GM21447 (cell line): Measurements from ENCODE around the gene UHRF1.
A peak's percentile ranks its signal among the peaks of the same experiment; 100 is the strongest.
"Not testable (repeated sequence)": the region's sequence is repeated elsewhere in the genome, so short reads cannot be mapped to it uniquely, and the experiment has no call there.

Experiments used
- ATAC-seq: cut with Tn5 transposase; IDR thresholded peaks from one replicate; pipeline ENCODE4 v1.9.1; 2021; ENCODE audit not compliant: unreplicated experiment

The UHRF1 gene

DNA sequence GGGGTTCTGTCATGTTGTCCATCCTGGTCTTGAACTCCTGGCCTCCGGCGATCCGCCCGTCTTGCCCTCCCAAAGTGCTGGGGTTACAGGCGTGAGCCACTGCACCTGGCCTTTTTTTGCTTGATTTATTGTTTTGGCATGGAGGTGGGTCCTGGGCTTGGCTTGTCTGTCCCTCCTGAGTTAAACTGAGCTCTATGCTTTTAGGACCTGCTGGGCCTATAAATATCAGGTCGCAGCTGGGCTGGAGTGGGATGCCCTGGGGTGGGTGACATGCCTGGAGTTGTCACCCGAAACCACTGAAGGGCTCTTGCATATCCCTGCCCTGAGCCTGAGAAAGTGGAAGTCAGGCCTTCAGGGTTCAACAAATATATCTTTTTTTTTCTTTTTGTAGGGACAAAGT, 12.2 kb upstream of the UHRF1 start:
- no peak for ATAC-seq

DNA sequence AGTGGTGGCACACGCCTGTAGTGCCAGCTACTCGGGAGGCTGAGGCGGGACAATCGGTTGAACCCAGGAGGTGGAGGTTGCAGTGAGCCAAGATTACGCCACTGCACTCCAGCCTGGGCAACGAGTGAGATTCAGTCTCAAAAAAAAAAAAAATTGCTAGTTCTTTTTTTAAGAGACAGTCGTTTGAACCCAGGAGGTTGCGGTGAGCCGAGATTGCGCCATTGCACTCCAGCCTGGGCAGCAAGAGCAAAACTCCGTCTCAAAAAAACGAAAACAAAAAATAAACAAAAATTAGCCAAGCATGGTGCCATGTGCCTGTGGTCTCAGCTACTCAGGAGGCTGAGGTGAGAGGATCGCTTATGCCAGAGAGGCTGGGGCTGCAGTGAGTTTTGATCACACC, 8.4 kb upstream of the UHRF1 start:
- not testable (repeated sequence) for ATAC-seq

DNA sequence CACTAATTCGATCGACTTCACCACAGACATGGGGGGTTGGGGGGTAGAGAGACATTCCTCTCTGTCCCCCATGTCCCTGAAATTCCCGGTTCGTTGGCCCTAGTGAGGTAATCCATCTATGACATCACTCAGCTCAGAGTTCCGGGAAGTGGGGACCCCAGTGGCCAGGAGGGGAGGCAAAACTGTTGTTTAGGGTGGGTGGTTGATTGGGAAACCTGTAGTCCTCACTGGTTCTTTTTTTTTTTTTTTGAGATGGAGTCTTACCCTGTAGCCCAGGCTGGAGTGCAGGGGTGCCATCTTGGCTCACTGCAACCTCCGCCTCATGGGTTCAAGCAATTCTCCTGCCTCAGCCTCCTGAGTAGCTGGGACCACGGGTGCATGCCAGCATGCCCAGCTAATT, 6.5 kb upstream of the UHRF1 start, which contains the start of gene ARRDC5:
Gene ARRDC5 (minus strand): TSS at position 101 of the 400 bp plus-strand sequence. CDS start 71 bp downstream, at position 30.
- no peak for ATAC-seq

DNA sequence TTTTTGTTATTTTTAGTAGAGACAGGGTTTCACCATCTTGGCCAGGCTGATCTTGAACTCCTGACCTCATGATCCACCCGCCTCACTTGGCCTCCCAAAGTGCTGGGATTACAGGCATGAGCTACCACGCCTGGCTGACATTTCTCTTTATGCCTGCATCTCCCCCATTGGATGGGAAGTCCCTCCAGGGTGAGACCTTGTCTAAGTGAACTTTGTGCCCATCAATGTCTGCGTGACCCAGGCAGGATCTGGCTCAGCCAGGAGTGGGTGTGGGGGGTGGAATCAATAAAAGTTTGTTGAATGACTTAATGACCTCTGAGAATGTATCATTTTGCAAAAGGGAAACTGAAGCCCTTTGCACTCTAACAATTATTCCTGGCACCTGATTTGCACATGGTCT, 4.8 kb upstream of the UHRF1 start:
- ATAC-seq, result no peak

DNA sequence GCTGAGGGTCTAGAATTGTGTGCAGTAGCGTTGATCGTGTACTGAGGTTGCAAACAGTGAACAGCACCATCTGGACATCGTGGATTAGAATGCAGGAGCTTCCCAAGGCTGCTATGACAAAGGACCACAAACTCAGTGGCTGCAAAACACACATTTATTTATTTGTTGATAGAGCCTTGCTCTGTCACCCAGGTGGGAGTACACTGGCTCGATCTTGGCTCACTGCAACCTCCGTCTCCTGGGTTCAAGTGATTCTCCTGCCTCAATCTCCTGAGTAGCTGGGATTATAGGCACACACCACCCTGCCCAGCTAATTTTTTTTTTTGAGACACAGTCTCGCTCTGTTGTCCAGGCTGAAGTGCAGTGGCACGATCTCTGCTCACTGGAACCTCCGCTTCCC, 2.3 kb upstream of the UHRF1 start:
- ATAC-seq, result no peak

DNA sequence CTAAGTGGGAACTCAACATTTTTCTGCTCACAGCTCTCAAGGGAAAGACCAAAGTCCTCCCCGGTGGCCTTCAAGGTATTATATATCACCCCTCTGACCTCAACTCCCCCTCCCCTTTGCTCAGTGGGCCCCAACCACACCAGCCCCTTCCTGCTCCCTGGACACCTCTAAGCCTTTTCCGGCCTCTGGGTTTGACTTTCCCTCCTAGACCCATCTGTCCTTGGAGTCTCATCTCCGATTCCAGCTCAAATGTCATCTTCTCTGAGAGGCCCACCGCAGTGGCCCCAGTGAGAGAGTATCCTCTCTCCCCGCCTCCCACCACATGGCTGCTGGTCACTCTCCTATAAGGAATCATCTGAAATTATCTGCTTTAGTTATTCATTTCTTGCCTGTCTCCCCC, 941 bp upstream of the UHRF1 start:
- no peak for ATAC-seq

DNA sequence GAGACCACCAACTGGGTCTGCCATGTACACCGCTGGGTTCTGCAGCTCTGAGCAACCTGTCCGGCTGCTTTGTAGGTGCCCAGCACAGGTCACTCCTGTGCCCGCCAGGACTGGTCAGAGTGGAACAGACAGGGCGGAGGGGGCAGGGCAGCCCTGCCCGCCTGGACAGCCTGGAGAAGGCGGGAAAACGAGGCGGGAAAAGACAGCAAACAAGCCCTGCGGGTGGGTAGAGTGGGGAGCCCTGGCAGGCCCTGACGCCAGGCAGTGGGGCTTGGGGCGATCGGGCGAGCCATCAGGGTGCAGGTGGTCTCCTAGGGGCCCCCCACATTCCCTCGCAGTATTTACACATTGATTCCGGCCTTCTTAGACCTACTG, 533 bp upstream of the UHRF1 start:
- ATAC-seq, result no peak

DNA sequence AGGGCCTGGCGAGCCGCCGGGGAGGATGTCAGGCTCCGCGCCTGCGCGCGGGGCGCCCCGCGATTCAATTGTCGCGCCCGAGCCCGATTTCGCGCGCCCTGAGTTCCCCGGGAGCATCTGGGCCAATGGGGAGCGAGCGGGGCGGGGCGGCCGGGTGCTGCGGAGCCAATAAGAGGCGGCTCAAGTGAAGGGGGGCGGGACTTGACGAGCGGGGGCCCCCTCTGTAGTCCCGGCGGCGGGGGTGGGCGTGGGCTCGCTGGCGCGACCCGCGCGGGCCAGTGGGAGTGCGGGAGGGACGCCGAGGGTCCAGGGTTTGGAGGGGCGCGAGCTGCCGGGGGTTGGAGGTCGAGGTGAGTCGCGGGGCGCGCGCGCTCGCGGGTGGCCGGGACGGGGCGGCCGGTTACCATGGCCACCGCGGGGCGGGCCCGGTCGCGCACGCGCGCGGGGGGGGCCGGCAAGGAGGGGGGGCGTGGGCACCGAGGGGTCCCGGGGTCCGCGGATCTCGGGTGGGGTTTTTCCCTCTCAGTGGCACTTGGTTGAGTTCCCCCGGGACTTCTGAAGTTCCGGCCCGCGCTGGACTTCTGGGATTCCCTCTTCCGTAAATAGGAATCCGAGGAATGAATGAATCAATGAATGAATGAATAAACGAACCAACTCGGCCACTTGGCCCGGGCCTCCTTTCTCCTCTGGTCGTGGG, 744 bp downstream of the UHRF1 start:
- peak; percentile 65 for ATAC-seq

DNA sequence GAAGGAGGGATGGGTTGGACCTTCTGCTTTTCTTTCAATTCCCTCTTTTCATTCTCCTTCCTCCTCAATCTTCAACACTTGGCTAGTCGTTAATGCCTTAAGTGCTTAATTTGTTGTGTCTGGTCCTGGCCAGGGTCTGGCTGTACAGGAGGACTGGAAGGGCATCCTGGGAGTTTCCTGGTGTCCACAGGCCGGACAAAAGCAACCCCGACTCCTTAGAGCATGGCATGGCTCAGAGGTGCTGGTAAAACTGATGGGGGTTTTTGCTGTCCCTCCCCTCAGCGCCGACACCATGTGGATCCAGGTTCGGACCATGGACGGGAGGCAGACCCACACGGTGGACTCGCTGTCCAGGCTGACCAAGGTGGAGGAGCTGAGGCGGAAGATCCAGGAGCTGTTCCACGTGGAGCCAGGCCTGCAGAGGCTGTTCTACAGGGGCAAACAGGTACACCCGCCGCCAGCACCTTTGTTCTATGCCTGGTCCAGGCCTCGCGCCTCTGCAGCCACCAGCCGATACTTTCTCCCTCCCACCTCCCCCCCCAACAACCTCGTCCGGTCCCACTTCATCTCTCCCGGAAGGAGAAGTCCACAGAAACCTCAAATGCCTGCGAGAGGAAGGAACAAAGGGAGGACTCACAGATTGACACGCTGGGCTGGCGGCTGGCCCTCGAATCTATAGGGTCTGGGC, 1.4 kb downstream of the UHRF1 start:
- ATAC-seq, result no peak

DNA sequence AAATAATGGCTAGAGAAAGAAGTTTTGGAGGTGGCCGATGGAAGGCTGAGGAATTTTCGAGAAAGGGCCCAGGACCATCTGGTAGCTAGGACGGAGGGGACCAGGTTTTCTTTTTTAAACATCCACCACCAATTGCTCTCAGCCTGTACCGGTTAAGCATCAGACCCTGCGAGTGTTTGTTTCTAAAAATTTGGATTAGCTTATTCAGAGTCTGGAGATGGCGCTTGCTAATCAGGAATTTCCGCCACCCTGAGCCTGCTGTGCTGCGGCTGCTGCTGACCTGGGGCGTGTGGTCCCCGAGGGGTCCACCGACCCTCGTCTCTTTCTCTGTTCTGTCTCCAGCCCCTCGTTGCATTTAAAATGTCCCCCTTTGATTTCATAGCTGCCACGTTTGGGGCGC, 2.0 kb downstream of the UHRF1 start:
- no peak for ATAC-seq

DNA sequence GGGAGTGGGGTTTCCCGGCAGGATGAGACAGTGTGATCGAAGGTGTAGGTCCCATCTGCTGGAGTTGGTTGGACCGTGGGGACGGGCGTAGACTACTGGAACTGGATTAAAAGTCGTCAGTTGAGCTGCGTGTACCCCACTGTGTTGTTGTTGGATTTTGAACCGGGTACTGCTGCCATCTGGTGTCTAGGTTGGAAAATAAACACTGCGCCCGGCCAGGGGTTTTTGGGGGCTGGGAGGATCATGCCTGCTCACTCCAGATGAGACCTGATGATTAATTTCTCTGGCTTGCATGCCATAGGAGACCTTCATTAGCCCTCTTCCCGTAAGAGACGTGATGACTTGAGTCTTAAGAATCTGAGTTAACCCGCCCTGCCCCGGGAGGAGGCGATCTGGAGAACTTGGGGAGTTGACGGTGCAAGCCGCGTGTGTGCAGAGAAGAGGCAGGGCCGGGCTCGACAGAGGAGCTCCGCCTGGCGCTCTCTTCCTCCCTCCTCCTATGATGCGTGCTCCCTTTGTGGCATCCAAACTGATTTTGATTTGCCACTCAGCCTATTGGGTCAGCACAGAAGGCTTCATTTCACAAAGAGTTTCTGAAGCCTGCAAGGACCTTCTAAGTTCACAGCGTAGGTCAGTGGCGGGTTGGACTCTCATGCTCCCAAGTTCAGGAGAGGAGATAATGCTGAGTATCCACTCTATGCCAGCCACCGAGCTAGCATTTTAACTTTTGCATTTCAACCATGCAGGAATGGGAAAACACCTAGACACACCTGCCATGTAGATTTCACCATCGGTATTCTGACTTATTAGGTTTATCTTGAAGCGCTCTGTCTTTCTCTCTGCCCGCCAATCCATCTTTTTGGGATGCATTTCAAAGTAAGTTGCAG, 2.7 kb downstream of the UHRF1 start:
- ATAC-seq, result no peak

DNA sequence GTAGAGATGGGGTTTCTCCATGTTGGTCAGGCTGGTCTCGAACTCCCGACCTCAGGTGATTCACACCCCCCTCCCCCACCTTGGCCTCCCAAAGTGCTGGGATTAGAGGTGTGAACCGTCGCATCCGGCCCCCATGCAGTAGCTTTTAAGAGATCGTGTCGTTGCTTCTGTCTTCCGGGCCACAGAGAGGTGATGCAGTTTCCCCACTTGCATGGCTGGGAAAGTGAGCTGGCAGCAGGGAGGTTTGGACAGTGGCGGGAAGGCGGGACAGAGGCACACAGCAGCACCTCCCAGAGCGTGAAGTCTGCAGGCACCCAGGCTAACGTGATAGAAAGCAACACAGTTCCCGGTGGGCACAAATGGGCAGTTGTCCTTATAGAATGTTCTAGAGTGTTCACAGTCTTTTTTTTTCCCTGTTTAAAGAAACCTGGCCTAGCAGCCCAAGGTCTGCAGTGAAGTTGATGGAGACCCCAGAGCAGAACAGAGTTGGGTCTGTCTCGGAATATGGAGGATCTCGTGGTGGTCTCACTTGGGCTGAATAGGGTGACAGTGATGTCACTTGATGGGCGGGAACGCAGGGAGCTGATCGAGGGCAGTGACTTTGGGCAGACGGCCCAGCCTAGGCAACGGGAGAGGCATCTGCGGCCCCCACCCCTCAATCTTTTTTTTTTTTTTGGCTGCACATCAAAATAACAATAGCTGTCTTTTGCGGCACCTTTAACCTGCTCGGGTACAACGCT, 4.9 kb downstream of the UHRF1 start:
- no peak for ATAC-seq

DNA sequence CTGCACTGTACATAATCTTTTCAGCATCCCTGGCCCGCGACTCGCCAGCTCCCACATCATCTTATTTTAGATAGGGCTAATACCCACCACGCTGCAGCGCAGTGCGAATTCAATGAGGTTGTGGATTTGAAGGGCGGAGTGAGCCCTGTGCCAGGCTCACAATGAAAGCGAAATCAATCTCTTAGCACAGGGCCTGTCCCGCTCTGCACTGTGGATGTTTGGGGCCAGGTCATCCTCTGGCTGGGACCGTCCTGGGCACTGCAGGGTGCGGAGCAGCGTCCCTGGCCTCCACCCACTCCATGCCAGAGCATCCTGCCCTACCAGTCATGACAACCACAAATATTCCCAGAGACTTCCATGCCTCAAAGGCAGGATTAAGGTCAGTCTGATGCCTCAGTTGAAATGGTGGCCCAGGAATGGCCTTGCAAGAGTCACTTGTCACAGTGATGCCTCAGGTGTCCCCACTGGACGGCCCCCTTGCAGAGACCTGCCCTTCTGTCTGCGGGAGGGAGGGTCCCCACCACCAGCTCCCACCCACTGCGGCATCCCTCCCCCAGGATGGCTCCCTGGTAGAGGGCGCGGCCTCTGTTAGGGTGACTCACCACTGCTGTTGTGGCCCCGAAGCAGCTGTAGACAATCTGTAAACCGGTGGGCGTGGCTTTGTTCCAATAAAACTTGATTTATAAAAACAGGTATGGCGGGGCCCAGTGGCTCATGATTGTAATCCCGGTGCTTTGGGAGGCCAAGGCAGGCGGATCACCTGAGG, 5.6 kb downstream of the UHRF1 start:
- ATAC-seq, result no peak

DNA sequence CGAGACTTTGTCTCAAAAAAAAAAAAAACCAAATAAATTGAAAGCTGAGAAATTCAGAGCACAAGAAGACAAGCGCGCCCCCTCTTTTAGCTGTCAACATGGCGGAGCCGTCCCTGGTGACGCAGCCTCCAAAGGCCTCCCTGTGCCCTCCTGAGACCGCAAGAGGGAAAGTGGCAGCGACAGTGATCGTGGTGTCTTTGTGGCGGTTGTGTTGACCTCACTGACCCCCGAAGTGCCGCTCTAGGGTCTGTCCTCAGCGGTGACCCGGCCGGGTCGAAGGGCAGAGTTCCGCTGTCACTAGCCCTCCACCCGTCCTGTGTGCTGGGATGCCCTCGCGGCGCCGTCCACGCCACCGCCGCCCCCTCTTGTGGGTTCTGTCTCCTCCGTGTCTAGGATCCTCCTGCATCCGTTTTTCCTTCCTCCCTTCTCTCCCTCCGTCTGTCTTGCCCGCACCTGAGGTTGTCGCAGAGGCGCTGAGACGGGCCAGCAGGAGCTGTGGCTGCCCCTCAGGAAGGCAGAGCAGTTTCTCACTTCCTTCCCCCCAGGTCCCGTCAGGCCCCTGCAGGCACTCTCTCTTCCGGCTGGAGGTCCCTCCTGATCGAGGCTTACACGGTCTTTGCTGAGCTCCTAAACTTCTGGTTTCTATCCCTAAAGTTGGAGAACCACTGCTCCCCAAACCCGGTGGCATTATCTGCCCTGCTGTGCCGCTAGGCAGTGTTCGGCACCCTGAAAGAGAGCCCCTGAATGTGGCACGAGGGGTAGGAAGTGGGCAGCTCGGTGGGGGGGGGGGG, 7.2 kb downstream of the UHRF1 start:
- no peak for ATAC-seq

DNA sequence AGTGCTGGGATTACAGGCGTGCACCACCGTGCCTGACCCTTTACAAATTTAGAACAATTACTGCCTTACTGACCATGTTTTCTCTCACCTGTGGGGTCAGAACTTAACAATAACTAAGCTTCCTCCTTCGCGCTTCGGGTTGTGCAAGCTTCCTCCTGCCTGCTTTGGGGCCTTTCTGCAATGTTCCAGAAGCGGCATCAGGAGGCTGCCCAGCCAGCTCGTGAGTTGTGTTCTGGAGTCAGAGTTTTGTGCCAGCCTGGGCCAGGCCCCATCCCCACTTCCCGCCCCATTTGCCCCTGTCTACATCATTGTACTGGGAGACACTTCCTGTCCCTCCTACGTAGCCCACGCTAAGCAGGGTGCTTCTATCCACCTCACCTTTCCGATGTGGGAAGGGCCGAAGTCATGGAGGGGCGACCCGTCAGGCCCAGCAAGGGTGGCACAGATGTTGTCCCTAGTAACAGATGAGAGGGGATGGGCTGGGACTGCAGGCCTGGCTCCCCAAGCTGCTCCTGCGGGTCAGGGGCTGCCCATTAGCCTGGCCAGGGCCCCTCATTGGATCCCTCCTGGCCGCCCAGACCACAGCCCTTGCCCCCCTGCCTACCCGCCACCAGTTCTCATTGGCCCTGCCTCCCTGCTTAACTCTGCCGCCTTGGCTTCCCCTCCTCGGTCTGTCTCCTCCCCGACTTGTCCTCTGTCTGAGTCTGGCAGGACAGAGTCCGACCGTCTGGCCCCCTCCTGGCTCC, 13.4 kb downstream of the UHRF1 start:
- ATAC-seq, result no peak

DNA sequence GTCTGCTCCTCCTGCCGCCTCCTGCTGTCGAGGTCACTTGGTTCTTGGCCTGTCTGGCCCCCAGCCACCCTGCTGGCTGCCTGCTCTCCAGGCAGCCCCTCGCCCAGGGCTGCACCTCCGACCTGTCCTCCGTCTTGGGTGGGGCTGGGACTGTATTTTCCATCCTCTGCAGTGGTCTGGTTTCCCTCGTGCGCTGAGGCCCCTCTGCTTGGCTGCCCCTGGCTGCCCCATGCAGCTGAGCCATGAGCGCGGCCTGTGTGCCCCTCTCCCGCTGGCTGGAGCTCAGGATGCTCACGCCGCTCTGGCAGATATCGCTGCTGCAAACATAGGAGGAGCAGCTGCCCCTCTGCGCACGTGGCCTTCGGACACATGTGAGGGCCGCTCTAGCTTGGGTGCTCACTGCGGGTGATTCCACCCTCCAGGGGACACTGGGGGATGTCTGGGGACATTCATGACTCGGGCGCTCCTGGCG, 14.0 kb downstream of the UHRF1 start:
- ATAC-seq, result no peak

DNA sequence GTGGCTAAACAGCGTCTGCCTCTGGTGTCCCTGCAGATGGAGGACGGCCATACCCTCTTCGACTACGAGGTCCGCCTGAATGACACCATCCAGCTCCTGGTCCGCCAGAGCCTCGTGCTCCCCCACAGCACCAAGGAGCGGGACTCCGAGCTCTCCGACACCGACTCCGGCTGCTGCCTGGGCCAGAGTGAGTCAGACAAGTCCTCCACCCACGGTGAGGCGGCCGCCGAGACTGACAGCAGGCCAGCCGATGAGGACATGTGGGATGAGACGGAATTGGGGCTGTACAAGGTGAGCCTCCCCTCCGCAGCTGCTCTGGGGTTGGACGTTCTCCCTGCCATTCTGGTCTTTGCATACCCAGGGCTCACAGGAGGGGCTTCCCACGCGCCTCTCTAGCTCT, 19.9 kb downstream of the UHRF1 start:
- ATAC-seq, result no peak

DNA sequence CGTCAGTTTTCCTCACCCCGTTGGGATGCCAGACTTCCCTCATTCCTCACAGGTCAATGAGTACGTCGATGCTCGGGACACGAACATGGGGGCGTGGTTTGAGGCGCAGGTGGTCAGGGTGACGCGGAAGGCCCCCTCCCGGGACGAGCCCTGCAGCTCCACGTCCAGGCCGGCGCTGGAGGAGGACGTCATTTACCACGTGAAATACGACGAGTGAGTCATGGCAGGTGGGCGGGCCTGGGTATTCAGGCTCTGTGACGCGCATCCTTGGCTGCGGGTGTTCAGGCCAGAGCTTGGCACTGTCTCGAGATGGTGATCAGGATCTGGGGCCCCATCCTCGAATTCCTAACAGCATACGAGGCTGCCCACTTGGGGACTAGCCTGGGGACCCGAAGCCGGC, 21.4 kb downstream of the UHRF1 start:
- no peak for ATAC-seq

DNA sequence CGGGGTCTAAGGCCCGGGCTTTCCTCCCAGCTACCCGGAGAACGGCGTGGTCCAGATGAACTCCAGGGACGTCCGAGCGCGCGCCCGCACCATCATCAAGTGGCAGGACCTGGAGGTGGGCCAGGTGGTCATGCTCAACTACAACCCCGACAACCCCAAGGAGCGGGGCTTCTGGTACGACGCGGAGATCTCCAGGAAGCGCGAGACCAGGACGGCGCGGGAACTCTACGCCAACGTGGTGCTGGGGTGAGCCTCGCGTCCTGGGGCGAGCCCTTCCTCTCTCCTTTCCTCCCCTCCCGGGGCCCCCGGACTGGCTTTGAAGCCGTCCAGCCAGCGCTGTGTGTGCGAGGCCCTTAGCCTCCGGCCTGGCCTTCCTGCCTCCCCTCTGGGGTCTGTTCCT, 23.4 kb downstream of the UHRF1 start:
- ATAC-seq, result no peak
